Sigmoid colon (tissue), 7 donors: ENCODE results near the gene TIMP1. TPM values are rescaled to one million over a fixed set of nuclear protein-coding genes. Genes with fewer than 3 reads are reported as not detected.

ENCODE experiments used
- DNase-seq: peaks from one replicate; pipeline ENCODE4 v3.0.0-alpha.2; 2019
- H3K27ac ChIP-seq, 4 donors: fragments of 200-600 bp; sonication (generic); one replicate each; pipeline ENCODE4 v1.5.1; 2016 to 2019; ENCODE audit warnings: mild to moderate bottlenecking in 1 of 4
- H3K27me3 ChIP-seq, 3 donors: fragments of 200-600 bp; sonication (generic); one replicate each; pipeline ENCODE4 v1.5.1; 2019; ENCODE audit warnings: mild to moderate bottlenecking in 1 of 3
- H3K36me3 ChIP-seq, 4 donors: fragments of 200-600 bp; sonication (generic); one replicate each; pipeline ENCODE4 v1.5.1; 2016 to 2019
- H3K4me1 ChIP-seq, 4 donors: fragments of 200-600 bp; sonication (generic); one replicate each; pipeline ENCODE4 v1.5.1; 2017 to 2019
- H3K4me3 ChIP-seq, 4 donors: fragments of 200-600 bp; sonication (generic); one replicate each; pipeline ENCODE4 v1.5.1; 2017 to 2019; ENCODE audit warnings: mild to moderate bottlenecking in 2 of 4, moderate library complexity in 1 of 4
- H3K9me3 ChIP-seq, 4 donors: fragments of 200-600 bp in 3 of 4; sonication (generic) in 3 of 4; one replicate each; pipeline versions ENCODE4 v1.5.1 to v1.6.1; 2013 to 2019
- EP300 ChIP-seq, 4 donors: sonication (generic); formaldehyde crosslinking; IDR thresholded peaks; one replicate each; pipeline ENCODE4 v1.6.1; 2017; ENCODE audit warnings: antibody characterized with exemption in 4 of 4
- POLR2A ChIP-seq, 2 donors: fragments of 450-650 bp; IDR thresholded peaks; one replicate each; pipeline ENCODE4 v1.6.1; 2016; ENCODE audit warnings: antibody characterized with exemption in 2 of 2, mild to moderate bottlenecking in 2 of 2, moderate library complexity in 2 of 2
- POLR2AphosphoS5 ChIP-seq, 4 donors: sonication (generic); formaldehyde crosslinking; IDR thresholded peaks; one replicate each; pipeline ENCODE4 v1.6.1; 2017; ENCODE audit warnings: antibody characterized with exemption in 4 of 4
- WGBS, 2 donors: extraction: QIAGEN DNeasy Blood & Tissue Kit; methylation state at CpG; one replicate each; pipeline ENCODE4 v1.1.7; 2013; 5-methylcytosine and 5-hydroxymethylcytosine counted together
- intact Hi-C: fragments of 100-400 bp; cut with DNase I; formaldehyde crosslinking; loops from one replicate; pipeline ENCODE4 v1.15.1; 2023
- polyA plus RNA-seq, 3 donors: library from polyadenylated mRNA; stranded (reverse); fragments of 200-250 nt; gene quantifications; one replicate each; pipeline ENCODE4 v1.2.3, GENCODE V29; 2013
- small RNA-seq, 3 donors: library from RNA; depleted of rRNA; stranded (forward); fragments of <200 nt; gene quantifications; one replicate each; pipeline ENCODE3, GENCODE V24; 2016
- total RNA-seq, 4 donors: library from RNA; depleted of rRNA; stranded (reverse); fragments of >200 nt; gene quantifications; one replicate each; pipeline ENCODE4 v1.1.0, GENCODE V29; 2016
- TF ChIP-seq, protein P1 (sequence below), 4 experiments: fragments of 450-650 bp in 3 of 4; fragments of 200-600 bp in 1 of 4; IDR thresholded peaks; one replicate each; pipeline ENCODE4 v1.5.1; 2016 to 2019; ENCODE audit warnings: antibody characterized with exemption in 4 of 4, mild to moderate bottlenecking in 3 of 4, moderate library complexity in 2 of 4
- donor health status: healthy with polysubstance abuse.
- donor health status: Bipolar disorder and iron deficiency.
- donor health status: healthy.

TIMP1 gene
- total and polyA plus RNA-seq, 7 donors = 40.2 to 164 (median 115) TPM

DNA sequence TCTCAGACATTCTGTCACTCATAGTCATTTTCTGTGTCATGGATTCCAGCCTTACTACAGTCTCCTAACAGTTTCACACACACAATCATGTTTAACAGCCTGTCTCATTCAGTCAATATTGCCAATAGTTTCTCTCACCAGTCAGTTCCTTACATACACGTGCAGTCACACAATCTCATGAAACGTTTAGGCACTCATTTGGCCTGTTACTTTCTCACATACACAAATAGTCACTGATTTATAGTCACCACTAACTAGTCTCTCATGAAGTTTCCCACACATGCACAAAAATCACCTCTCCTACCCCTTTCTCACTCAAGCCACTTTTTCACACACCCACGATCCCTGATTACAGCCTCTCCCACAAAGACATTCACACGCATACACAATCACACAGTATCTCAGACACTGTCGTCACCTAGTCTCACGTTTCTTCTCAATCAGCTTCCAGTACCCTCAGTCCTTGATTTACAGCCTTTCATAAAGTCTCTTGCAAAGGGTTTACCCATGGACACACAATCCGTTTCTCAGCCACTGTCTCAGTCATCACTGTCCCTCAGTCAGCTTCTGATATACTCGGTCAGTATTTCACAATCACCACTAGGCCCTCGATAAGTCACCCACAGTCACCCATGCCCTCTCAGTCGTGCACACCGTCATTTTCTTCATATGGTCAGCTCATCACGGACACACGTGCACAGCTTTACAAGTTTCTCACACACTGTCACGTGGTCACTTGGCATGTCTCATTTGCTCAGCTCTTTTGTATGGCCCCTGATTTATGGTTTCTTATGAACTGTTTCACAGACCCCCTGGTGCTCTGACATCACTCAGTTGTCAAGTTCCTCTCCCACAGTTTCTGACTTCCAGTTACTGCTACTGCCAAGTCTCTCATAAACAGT, 51.7 kb downstream of the TIMP1 start:
- H3K36me3 ChIP-seq = peaks cover 6 to 33% (median 8%) of the 10 kb centered on the region in 4 donors
- no peak overlapping the region for H3K4me3 ChIP-seq
- TF ChIP-seq POLR2A (IDR thresholded peaks at IDR 0.05) = no peak
- TF ChIP-seq EP300 (IDR thresholded peaks at IDR 0.05) = no peak
- TF ChIP-seq POLR2AphosphoS5 (IDR thresholded peaks at IDR 0.05) = no peak
- TF ChIP-seq, protein P1, sequence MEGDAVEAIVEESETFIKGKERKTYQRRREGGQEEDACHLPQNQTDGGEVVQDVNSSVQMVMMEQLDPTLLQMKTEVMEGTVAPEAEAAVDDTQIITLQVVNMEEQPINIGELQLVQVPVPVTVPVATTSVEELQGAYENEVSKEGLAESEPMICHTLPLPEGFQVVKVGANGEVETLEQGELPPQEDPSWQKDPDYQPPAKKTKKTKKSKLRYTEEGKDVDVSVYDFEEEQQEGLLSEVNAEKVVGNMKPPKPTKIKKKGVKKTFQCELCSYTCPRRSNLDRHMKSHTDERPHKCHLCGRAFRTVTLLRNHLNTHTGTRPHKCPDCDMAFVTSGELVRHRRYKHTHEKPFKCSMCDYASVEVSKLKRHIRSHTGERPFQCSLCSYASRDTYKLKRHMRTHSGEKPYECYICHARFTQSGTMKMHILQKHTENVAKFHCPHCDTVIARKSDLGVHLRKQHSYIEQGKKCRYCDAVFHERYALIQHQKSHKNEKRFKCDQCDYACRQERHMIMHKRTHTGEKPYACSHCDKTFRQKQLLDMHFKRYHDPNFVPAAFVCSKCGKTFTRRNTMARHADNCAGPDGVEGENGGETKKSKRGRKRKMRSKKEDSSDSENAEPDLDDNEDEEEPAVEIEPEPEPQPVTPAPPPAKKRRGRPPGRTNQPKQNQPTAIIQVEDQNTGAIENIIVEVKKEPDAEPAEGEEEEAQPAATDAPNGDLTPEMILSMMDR (IDR thresholded peaks at IDR 0.05) = no peak
- no peaks in the 10 kb centered on the region for H3K9me3 ChIP-seq
- WGBS, 2 donors = 74 to 79% methylated on average over 14 of the region's 14 CpGs
- H3K4me1 ChIP-seq = no peaks in the 10 kb centered on the region
- H3K27me3 ChIP-seq = no peaks in the 10 kb centered on the region
- intact Hi-C loops = no loop called here
- no peak overlapping the region for H3K27ac ChIP-seq
- no peak for DNase-seq

DNA sequence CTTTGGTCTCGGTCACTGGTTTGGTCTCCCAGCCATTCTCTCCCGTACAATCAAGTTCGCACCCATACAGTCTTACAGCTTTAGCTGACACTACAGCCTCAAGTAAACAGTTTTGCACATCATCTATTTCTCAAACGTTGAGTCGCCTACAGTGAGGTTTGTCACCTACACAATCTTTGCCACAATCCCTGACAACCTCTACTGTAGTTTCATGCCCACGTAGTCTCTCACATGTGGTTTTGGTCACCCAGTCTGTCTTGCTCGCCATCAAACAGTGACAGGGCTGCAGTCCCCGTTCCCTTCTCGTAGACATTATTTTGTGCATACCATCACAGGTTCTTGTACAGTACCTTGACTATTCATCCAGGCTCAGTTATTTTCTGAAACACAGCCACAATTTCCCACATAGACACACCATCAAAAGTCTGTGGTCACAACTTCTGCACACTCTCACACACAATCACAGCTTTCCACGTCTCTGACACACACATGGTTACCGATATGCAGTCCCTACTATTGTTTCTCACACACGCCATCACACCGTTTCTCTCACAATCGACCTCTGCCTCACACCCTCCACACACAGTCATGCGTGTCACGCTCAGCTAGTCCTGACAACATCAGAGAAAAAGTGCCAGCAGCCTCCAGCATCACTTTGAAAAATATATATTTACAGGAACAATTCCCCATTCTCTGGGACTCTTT, 52.8 kb downstream of the TIMP1 start:
- no peaks in the 10 kb centered on the region for H3K9me3 ChIP-seq
- WGBS, 2 donors = 72 to 83% methylated on average over 16 of the region's 16 CpGs
- intact Hi-C loops = no loop called here
- no peak overlapping the region for H3K4me3 ChIP-seq
- no peak for DNase-seq
- no peaks in the 10 kb centered on the region for H3K27me3 ChIP-seq
- peaks cover 6 to 44% (median 11%) of the 10 kb centered on the region in 4 donors for H3K36me3 ChIP-seq
- no peak overlapping the region for H3K27ac ChIP-seq
- TF ChIP-seq POLR2A (IDR thresholded peaks at IDR 0.05) = no peak
- TF ChIP-seq POLR2AphosphoS5 (IDR thresholded peaks at IDR 0.05) = no peak
- TF ChIP-seq, protein P1 (IDR thresholded peaks at IDR 0.05) = no peak
- TF ChIP-seq EP300 (IDR thresholded peaks at IDR 0.05) = no peak
- no peaks in the 10 kb centered on the region for H3K4me1 ChIP-seq

Small RNA genes within 50 kb of the gene (small RNA-seq; reads per million reads assigned to genes)
- 0 reads per million in 3 donors for gene MIR4769

Other genes with a start within 250 kb of the TIMP1 start
- under 1 TPM in 3 of 4 donors, not detected in 1; 0.27 to 0.71 (median 0.49) TPM for gene ZNF157, start 211.9 kb upstream of the TIMP1 start, total RNA-seq
- gene ZNF157, start 211.9 kb upstream of the TIMP1 start, polyA plus RNA-seq = under 1 TPM in 1 of 3 donors, not detected in 2; 0.15 TPM
- gene ZNF41, start 99.2 kb upstream of the TIMP1 start, total RNA-seq = 1 to 10 TPM; 4.3 to 8.4 (median 7.4) TPM
- gene ZNF41, start 99.2 kb upstream of the TIMP1 start, polyA plus RNA-seq = 1 to 10 TPM; 3.0 to 4.0 (median 3.0) TPM
- gene ARAF, start 21.2 kb upstream of the TIMP1 start, total RNA-seq = 10 to 100 TPM; 25.7 to 30.3 (median 28.0) TPM
- 10 to 100 TPM; 34.9 to 57.8 (median 48.0) TPM for gene ARAF, start 21.2 kb upstream of the TIMP1 start, polyA plus RNA-seq
- gene SYN1, start 37.4 kb downstream of the TIMP1 start, total RNA-seq = 1 to 10 TPM in 2 of 4 donors, under 1 TPM in 2; 0.16 to 1.4 (median 1.0) TPM
- 1 to 10 TPM in 1 of 3 donors, under 1 TPM in 1, not detected in 1; 0.46 to 1.6 TPM for gene SYN1, start 37.4 kb downstream of the TIMP1 start, polyA plus RNA-seq
- 10 to 100 TPM in 3 of 4 donors, 1 to 10 TPM in 1; 6.1 to 14.3 (median 10.9) TPM for gene CFP, start 47.5 kb downstream of the TIMP1 start, total RNA-seq
- 1 to 10 TPM; 3.0 to 7.0 (median 4.4) TPM for gene CFP, start 47.5 kb downstream of the TIMP1 start, polyA plus RNA-seq
- 10 to 100 TPM; 12.1 to 18.8 (median 16.8) TPM for gene ELK1, start 68.1 kb downstream of the TIMP1 start, total RNA-seq
- gene ELK1, start 68.1 kb downstream of the TIMP1 start, polyA plus RNA-seq = 10 to 100 TPM; 16.4 to 22.3 (median 21.6) TPM
- gene UXT, start 76.7 kb downstream of the TIMP1 start, total RNA-seq = 100 to 1,000 TPM; 102 to 159 (median 143) TPM
- 100 to 1,000 TPM; 175 to 334 (median 238) TPM for gene UXT, start 76.7 kb downstream of the TIMP1 start, polyA plus RNA-seq